Measurements from ENCODE around the gene SLIT3. TPM values are rescaled to one million over a fixed set of nuclear protein-coding genes. Genes with fewer than 3 reads are reported as not detected.

Gene SLIT3
- total RNA-seq, 1 experiment from 2014 or later, result 0.92 TPM

DNA sequence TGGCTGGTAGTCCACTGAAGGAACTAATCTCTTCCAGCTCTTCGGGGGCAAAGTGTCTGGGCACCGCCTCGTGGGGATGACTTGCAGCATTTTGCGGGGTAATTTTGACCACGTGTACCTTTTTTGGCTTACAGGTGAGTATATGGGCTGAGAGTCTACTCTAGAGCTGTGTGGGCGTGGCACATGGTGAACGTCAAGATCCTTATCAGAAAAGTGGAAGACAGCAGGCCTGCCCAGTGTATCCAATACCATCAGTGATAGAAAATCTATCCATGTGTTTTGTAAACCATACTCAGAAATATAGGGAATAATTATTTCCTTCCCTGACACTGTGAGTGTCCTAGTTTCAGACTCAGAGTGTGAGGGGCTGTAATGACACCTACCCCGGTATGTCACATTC, 148.5 kb downstream of the SLIT3 start:
- WGBS (ENCODE audit: extremely low coverage, insufficient read length, low lambda C conversion rate), result no CpG with 5 or more reads among the region's 8 CpGs
- Histone ChIP-seq H4K5ac (ENCODE audit: insufficient read length, low read depth, low read length) (no peak overlapping the region), H4K91ac (ENCODE audit: insufficient read length, low read depth, low read length) (no peak overlapping the region), H3K4ac (ENCODE audit: low read depth, low read length) (no peak overlapping the region), H4K20me1 (ENCODE audit: control insufficient read depth, insufficient read depth, insufficient read length) (no peaks in the 10 kb centered on the region), H3K4me2 (ENCODE audit: insufficient read depth, insufficient read length, low read length) (no peak overlapping the region), H3K4me1 (ENCODE audit: insufficient read depth, low read length) (peaks cover 4% of the 10 kb centered on the region; the same call in 1 of the 2 replicates), H3K27ac (ENCODE audit: insufficient read length, low read depth, low read length) (no peak overlapping the region), H3K23ac (ENCODE audit: insufficient read length, low read depth, low read length) (no peak overlapping the region), H3K27me3 (ENCODE audit: insufficient read depth, low read length) (no peaks in the 10 kb centered on the region), H3K18ac (ENCODE audit: insufficient read length, low read depth, low read length) (no peak overlapping the region), H4K8ac (replicated peaks; ENCODE audit: insufficient read length, low read depth, low read length) (no peak overlapping the region), H3K14ac (ENCODE audit: insufficient read depth, low read length) (0 out of 2 replicates have a peak overlapping the region, but pooled peaks have one; percentile 14), H2BK120ac (ENCODE audit: low read depth, low read length, poor library complexity, severe bottlenecking) (no peak overlapping the region), H3T11ph (ENCODE audit: low read length) (no peak overlapping the region), H3K79me1 (ENCODE audit: insufficient read depth, low read depth, low read length, poor library complexity, severe bottlenecking) (no peaks in the 10 kb centered on the region), H2AFZ (ENCODE audit: low read length) (no peak overlapping the region), H2BK5ac (ENCODE audit: insufficient read length, low read length) (no peak overlapping the region), H3K79me2 (ENCODE audit: insufficient read depth, low read length) (no peaks in the 10 kb centered on the region), H2AK5ac (ENCODE audit: insufficient read length, low read length) (no peak overlapping the region), H2BK15ac (ENCODE audit: low read depth, low read length) (no peak overlapping the region), H3K9me3 (ENCODE audit: control insufficient read depth, low read depth, low read length) (no peaks in the 10 kb centered on the region), H2BK20ac (ENCODE audit: low read depth, low read length, poor library complexity, severe bottlenecking) (no peak overlapping the region), H2BK12ac (ENCODE audit: insufficient read length, low read depth, low read length) (no peak overlapping the region), H3K23me2 (ENCODE audit: insufficient read length, low read depth, low read length, poor library complexity, severe bottlenecking) (no peaks in the 10 kb centered on the region), H3K9ac (ENCODE audit: extremely low read depth, insufficient read length, low read length) (no peak overlapping the region), H3K56ac (ENCODE audit: insufficient read length, low read depth, low read length) (no peak overlapping the region)
- Mint-ChIP-seq H3K4me1 (peaks cover 28 to 32% of the 10 kb centered on the region in 2 experiments), H3K9me3 (peaks cover 4 to 5% of the 10 kb centered on the region in 2 experiments), H3K27ac (no peak overlapping the region), H3K4me3 (no peak overlapping the region), H3K36me3 (ENCODE audit: insufficient read depth in 1 of 3, low read depth in 3 of 3) (peaks cover 0 to 4% (median 0%) of the 10 kb centered on the region in 3 experiments; a peak in 3 of 7 replicates), H3K27me3 (ENCODE audit: low read depth) (peaks cover 8% of the 10 kb centered on the region)
- TF ChIP-seq, protein P1, sequence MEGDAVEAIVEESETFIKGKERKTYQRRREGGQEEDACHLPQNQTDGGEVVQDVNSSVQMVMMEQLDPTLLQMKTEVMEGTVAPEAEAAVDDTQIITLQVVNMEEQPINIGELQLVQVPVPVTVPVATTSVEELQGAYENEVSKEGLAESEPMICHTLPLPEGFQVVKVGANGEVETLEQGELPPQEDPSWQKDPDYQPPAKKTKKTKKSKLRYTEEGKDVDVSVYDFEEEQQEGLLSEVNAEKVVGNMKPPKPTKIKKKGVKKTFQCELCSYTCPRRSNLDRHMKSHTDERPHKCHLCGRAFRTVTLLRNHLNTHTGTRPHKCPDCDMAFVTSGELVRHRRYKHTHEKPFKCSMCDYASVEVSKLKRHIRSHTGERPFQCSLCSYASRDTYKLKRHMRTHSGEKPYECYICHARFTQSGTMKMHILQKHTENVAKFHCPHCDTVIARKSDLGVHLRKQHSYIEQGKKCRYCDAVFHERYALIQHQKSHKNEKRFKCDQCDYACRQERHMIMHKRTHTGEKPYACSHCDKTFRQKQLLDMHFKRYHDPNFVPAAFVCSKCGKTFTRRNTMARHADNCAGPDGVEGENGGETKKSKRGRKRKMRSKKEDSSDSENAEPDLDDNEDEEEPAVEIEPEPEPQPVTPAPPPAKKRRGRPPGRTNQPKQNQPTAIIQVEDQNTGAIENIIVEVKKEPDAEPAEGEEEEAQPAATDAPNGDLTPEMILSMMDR (conservative IDR thresholded peaks at IDR 0.05), result no peak
- no peak for DNase-seq
